CD4-positive, alpha-beta T cell treated with Interleukin-10 for 1 hour (primary cell): Measurements from ENCODE around the gene KIF13A.
"Not testable (repeated sequence)": the region's sequence is repeated elsewhere in the genome, so short reads cannot be mapped to it uniquely, and the experiment has no call there.

ENCODE experiments used
- DNase-seq: peaks from one replicate; pipeline ENCODE4 v3.0.0-alpha.2; 2020

The KIF13A gene

DNA sequence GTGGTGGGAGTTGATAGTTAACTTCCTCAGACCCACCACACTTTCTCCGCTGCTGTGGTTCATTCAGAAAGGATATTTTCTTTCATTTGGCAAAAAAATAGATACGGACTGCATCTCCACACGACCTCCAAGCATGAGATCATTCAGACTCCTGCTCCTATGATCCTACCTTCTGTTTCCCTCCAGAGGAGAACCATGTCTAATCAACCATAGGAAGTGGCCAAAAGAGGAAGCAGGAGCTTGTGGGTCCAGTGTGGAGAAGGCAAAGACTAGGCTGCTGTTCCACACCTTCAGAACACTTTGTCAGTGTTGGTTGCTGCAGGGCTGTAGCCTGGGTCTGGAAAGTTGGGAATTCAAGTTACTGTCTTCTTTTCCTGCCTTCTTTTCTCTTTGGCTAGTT is 10.6 kb upstream of the KIF13A start:
- DNase-seq: no peak

- DNase-seq: no peak
Measured at GRCh38 chr6:17995414-17995813, 8.0 kb upstream of the KIF13A start.

GRCh38 chr6:17994019-17994418 is 6.6 kb upstream of the KIF13A start:
- DNase-seq: no peak

GRCh38 chr6:17988422-17988944 is 1.0 kb upstream of the KIF13A start:
- no peak for DNase-seq

DNA sequence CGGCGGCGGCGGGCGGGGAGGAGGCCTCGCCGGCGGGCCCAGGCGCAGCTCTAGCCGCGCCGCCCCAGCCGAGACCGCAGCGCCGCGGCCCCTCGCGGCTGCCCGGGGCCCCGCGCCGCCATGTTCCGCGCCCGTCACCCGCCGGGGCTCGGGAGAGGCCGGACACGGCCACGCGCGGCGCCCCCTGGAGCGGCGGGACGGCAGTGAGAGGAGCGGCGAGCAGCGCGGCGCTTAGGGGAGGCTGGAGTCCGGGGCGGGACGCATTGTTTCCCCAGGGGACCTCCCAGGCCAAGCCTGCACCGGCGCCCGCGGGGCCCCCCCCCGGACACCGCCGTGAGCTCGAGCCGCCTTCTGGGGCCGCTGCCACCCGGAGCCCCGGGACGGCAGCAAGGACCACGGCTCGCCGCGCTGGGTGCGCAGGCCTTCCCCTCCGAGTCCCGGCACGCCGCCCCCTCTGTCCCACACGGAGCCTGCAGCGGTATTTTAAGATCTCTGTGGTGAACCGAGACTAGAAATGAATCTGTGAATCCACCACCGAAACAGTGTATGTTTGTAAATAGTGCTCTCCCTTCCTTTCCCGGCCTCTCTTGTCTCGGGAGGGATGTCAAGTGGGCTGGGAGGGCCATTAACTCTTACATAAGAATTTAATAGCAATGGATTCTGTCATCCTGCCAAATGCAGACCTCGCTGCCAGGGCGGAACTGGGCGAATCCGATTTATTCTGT is 424 bp upstream of the KIF13A start:
- DNase-seq: peak; percentile 23

- no peak for DNase-seq
Measured at GRCh38 chr6:17986656-17987446, 584 bp downstream of the KIF13A start.

GRCh38 chr6:17985934-17986655 is 1.3 kb downstream of the KIF13A start:
- DNase-seq: no peak

DNA sequence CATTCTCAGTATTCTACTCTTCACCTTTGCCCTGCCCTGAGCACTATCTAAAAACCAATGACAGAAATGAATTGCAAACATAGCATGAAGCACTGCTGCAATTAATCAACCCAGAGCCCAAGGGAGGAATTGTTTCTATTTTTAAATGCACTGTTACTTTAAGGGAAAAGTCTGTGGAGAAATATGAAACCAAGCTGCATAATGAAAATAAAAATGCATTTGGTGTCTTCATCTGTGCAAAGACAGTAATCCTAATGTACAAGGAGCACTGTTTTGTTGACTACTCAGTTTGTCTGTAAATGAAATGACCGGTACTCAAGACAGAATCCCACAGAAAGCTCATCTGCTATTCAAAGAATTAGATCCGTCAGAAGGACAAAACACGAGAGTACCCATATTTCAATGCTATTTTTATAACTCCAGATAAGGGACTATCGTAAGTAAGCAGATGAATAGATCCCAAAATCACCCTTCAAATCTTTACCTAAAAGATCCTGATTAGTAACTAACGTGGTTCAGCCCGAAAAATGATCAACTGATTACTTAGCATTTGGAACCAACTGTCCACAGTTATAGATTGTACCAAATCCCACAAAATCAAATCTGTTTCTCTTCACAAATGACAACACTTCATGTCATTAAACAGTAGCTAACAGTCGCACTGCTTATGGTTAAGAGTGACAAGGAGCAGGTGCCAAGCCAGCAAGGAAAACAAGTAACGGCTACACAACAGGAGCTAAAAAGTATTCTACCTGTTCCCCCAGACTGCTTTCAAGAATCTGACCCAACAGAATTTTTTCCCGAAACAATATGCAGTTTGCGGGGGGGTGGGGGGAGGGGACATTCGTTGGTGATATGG is 2.4 kb downstream of the KIF13A start:
- no peak for DNase-seq

DNA sequence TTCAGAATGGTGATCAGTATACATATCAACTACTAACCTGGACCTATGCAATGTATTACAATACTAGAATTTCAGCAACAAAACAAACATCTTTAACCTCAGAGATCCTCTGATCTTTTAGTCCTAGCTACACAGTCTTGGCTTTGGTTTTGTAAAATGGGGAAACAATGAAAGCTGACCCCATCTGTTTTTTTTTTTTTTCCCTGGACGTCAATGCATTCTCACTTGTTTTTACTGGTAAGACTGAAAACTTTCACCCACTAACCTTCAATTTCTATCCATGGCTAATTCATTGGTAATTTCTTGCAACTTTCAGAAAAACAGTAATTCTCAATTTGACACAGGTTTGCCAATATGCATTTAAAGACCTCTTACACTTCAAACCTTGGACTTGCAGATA is 3.0 kb downstream of the KIF13A start:
- no peak for DNase-seq

- DNase-seq: no peak
Measured at GRCh38 chr6:17983730-17984129, 3.7 kb downstream of the KIF13A start.

DNA sequence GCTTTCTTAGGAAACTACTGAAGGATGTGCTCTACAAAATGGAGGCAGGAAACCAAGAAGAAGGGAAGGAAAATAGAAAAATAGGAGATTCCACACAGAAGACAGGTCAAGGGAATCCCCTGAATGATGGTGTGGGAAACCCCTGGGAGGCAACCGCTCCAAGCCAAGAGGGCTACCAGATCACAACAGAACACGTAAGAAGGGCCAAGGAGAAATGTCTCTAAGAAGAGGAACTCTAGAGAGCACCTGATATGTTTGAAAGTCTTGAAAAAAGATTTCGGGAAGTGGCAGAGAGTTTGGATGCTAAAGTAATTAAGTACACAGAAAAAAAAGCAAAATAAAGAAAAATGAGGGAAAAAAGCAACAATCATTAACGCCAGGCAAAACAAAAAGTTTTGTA is 7.1 kb downstream of the KIF13A start:
- no peak for DNase-seq

DNA sequence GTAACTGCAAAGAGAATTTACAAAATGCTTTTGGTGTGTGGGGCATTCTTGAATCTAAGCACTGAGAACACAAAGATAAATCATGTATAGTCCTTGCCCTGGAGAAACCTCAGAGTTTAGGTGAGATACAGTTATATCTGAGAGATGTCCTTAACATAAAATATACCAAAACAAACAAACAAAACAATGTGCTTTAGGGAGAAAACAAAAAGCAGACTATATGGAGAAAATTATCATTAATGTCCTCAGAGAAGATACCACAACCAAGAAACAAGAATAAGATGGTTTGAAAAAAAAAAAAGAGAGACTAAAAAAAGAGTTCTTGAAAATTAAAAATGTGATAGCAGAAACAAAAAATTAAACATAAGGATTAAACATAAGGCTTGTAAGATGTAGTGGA is 8.0 kb downstream of the KIF13A start:
- DNase-seq: no peak

GRCh38 chr6:17976258-17976657 is 11.2 kb downstream of the KIF13A start:
- not testable (repeated sequence) for DNase-seq

- DNase-seq: no peak
Measured at GRCh38 chr6:17974570-17975368, 12.7 kb downstream of the KIF13A start.

GRCh38 chr6:17972978-17973622 is 14.3 kb downstream of the KIF13A start:
- no peak for DNase-seq

DNA sequence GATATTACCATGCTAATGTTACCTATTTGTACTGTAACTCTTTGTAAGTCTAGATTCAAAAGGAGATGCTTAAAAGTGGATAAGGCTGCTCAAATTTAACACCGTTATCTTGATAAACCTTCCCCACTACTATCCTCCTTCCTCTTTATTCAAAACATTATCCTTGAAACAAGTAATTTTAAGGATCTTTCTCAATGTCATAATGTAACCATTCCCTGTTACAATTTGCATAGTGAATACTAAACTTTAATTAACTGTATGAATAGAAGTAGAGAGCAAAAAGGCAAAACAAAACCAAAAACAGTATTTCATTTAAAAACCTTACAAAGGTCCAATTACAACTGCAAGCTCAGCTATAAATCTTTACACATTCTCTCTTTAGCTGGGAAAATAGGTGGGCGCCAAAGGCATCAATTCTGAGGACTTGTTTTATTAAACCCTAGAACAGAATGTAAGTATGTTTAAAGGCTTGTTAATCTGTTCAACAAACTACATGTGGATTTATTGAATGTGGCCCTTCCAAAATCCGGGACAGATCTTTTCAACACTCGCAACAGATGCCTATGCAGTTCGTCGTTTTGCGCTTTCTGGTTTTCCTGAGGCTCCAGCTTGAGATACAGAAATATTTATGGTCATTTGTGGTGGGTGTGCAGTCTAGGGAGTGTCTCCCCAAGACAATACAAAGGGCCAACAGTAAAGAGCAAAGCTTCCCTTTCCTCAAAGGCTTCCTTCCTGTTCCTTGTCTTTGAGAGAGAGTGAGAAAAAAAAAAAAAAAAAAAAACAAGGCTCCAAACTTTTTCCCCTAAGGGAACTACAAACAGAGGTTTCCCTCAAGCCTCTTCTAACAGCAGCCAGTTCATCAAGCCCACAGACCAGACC is 15.1 kb downstream of the KIF13A start:
- no peak for DNase-seq

DNA sequence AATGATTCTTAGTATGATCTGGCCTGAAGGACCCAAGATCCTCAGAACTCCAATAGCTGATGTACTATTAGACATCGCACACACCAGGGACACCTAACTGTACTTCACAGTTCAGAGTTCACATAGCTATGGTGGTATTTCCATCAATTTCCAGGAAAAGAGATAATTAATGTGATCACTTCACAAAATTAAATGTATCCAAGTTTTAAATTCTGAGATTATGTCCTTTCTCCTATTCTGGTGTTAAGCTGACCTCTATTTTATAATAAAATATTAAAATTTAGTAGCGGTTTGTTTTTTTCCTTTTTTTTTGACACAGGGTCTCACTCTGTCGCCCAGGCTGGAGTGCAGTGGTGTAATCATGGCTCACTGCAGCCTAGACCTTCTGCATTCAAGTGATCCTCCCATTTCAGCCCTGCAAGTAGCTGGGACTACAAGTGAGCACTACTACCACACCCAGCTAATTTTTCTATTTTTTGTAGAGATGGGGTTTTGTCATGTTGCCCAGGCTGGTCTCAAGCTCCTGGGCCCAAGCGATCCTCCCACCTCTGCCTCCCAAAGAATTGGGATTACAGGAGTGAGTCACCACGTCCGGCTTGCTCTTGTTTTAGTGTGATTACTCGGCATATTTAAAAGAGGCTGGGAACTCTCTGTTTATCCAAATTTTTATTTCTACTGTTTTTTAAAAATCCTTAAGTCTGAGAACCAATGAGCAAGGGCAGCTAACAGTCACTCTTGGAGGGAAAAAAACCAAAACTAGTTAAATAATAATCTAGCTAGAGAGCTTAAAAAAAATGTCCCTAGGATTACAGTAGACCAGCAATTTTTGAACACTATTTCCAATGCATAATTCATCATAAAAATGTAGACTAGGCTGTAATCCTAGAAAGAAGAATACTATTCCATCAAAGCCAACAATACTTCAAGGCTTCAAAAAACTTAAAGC is 16.0 kb downstream of the KIF13A start:
- DNase-seq: no peak

GRCh38 chr6:17968876-17969275 is 18.6 kb downstream of the KIF13A start:
- DNase-seq: no peak
